ENCODE measurements around the gene CALML6. TPM values are rescaled to one million over a fixed set of nuclear protein-coding genes. Genes with fewer than 3 reads are reported as not detected.

CALML6 gene
- total and polyA plus RNA-seq, 2 of the 4 experiments (the other 2 are of a cell fraction) = 0.91 TPM; not detected in 1

GRCh38 chr1:1945782-1946393 lies 30.8 kb downstream of the CALML6 start:
- Histone ChIP-seq H3K79me1 (ENCODE audit: low read depth in 1 of 2, low read length in 2 of 2) (no peaks in the 10 kb centered on the region), H3K9ac (ENCODE audit: low read depth, low read length) (no peak overlapping the region), H3K4ac (ENCODE audit: low read depth, low read length) (no peak overlapping the region), H2AK5ac (ENCODE audit: low read depth, low read length) (no peak overlapping the region), H3K23ac (ENCODE audit: low read depth, low read length) (no peak overlapping the region), H2BK120ac (ENCODE audit: low read depth, low read length) (no peak overlapping the region), H3K9me1 (ENCODE audit: insufficient read depth, low read length) (0 out of 2 replicates have a peak, but pooled peaks cover 3% of the 10 kb centered on the region), H3K4me1 (ENCODE audit: control insufficient read depth, insufficient read depth, low read length) (no peaks in the 10 kb centered on the region), H3K27ac (ENCODE audit: insufficient read depth, low read length) (no peak overlapping the region), H4K91ac (ENCODE audit: insufficient read depth, low read depth, low read length) (no peak overlapping the region), H4K5ac (ENCODE audit: low read depth, low read length) (no peak overlapping the region), H2BK15ac (ENCODE audit: low read depth, low read length) (no peak overlapping the region), H3K27me3 (ENCODE audit: control insufficient read depth, insufficient read depth, low read length) (peaks cover 42% of the 10 kb centered on the region), H4K8ac (ENCODE audit: low read depth in 2 of 2, low read length in 2 of 2) (no peak overlapping the region), H3K14ac (replicated peaks; ENCODE audit: low read depth, low read length) (no peak overlapping the region), H3K9me3 (ENCODE audit: control insufficient read depth, insufficient read depth, low read length) (no peaks in the 10 kb centered on the region), H3K4me2 (ENCODE audit: low read depth, low read length) (no peak overlapping the region), H2AK9ac (replicated peaks; ENCODE audit: low read depth, low read length, poor library complexity) (no peak overlapping the region), H2BK20ac (ENCODE audit: low read depth, low read length) (no peak overlapping the region), H2AFZ (replicated peaks; ENCODE audit: low read length, poor library complexity) (peak overlapping the region; percentile 32), H3K36me3 (ENCODE audit: control insufficient read depth, insufficient read depth, low read length) (no peaks in the 10 kb centered on the region), H3K56ac (ENCODE audit: extremely low read depth, insufficient read depth, low read length) (no peak overlapping the region), H4K20me1 (ENCODE audit: insufficient read depth, low read length) (no peaks in the 10 kb centered on the region), H3K4me3 (ENCODE audit: insufficient read depth, low read depth, low read length) (no peak overlapping the region), H2BK5ac (ENCODE audit: low read depth, low read length, poor library complexity, severe bottlenecking) (no peak overlapping the region), H3K18ac (ENCODE audit: low read depth, low read length) (no peak overlapping the region)
- DNase-seq (no peak), ATAC-seq (ENCODE audit: low read depth) (no peak)
- whole genome bisulfite sequencing, 2 experiments (ENCODE audit: extremely low coverage in 2 of 2, insufficient read length in 1 of 2) = 89% methylated on average over 22 of the region's 29 CpGs; no CpG with 5 or more reads in 1 of the 2 experiments
- dilution Hi-C loops (cut with HindIII; ENCODE audit: low sequenced_read_pairs, unreplicated experiment) = no loop called here
- TF ChIP-seq MAFK (IDR thresholded peaks at IDR 0.05; ENCODE audit: low read depth, low read length) (no peak), NFE2L2 (IDR thresholded peaks at IDR 0.05; ENCODE audit: low read depth, low read length) (no peak), CTCF (conservative IDR thresholded peaks at IDR 0.05; ENCODE audit: low read depth, low read length) (no peak), RCOR1 (IDR thresholded peaks at IDR 0.05; ENCODE audit: insufficient replicate concordance, low read length) (no peak), CHD1 (IDR thresholded peaks at IDR 0.05; ENCODE audit: low read depth, low read length) (no peak), RFX5 (IDR thresholded peaks at IDR 0.05; ENCODE audit: low read depth, low read length) (no peak)
- intact Hi-C loops (cut with micrococcal nuclease) = no loop called here
- BruUV-seq (replicated peaks) = no TSS peak
- in situ Hi-C loops (cut with MboI; ENCODE audit: low sequenced_read_pairs) = no loop called here
- ChIA-PET CTCF (no interaction called here), POLR2A (ENCODE audit: unreplicated experiment) (no interaction called here)

Measured in IMR-90 (cell line).